ENCODE data around the gene PGLYRP1.

DNA sequence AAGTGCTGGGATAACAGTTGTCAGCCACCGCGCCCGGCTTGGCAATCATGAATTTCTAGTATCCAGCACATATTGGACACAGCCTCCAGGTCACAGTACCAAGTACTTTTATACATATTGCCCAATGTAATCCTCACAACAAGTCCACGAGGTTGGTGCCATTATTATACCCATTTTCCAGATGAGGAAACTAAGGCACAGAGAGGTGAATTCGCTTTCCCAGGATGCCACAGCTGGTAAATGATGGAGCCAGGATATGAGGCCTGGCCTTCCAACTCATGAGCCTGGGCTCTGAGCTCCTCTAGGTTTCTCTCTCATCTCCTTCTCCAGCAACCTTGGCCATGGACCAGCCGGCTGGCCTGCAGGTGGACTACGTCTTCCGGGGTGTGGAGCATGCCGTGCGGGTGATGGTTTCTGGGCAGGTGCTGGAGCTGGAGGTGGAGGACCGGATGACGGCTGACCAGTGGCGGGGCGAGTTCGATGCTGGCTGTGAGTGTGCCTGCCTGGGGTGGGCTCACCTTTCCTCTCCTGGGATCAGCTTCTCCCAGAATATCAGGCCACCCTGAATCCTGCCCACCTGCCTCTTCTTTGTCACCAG, 20.1 kb downstream of the PGLYRP1 start:
- TF ChIP-seq EZH2 (IDR thresholded peaks at IDR 0.05; ENCODE audit: insufficient read depth, poor library complexity, severe bottlenecking) (no peak), EZH2phosphoT487 (IDR thresholded peaks at IDR 0.05; ENCODE audit: insufficient read depth, low read depth) (no peak)

All from GM23248 (cell line).